Left colon (tissue), 2 donors: ENCODE measurements around the gene LPCAT4. TPM values are rescaled to one million over a fixed set of nuclear protein-coding genes. Genes with fewer than 3 reads are reported as not detected.

Source experiments
- ATAC-seq: fragments of 200-7000 bp; cut with Tn5 transposase; one replicate; pipeline ENCODE4 v1.9.1; 2020; ENCODE audit warnings: mild to moderate bottlenecking, moderate library complexity
- DNase-seq, 2 donors: peaks; one replicate each; pipeline ENCODE4 v3.0.0-alpha.2; 2020
- intact Hi-C, 2 donors: fragments of 100-400 bp; cut with DNase I in 1 of 2; cut with micrococcal nuclease in 1 of 2; formaldehyde crosslinking; loops; one replicate each; pipeline versions ENCODE4 v1.11.2 to v1.14.0; 2022; cut with DNase I, micrococcal nuclease
- microRNA-seq, 2 donors: library from miRNA; unstranded; fragments of <30 nt; microRNA quantifications; one replicate each; pipeline versions ENCODE4 v1.1.0 to v1.2.0, GENCODE V29; 2020
- total RNA-seq, 2 donors: library from RNA; stranded (reverse); fragmentation: NEBNext Ultra II Directional; extraction: Animal tissue kit (Norgen Biotek cat#: 25700); gene quantifications; one replicate each; pipeline ENCODE4 v1.2.1, GENCODE V29; 2021
- donor health status: DM: no; HTN: no; CAD: no.
- donor health status: DM: yes; HTN: yes; CAD: no.

The LPCAT4 gene
- total RNA-seq, 2 donors from 2014 or later: 215 to 225 TPM

DNA sequence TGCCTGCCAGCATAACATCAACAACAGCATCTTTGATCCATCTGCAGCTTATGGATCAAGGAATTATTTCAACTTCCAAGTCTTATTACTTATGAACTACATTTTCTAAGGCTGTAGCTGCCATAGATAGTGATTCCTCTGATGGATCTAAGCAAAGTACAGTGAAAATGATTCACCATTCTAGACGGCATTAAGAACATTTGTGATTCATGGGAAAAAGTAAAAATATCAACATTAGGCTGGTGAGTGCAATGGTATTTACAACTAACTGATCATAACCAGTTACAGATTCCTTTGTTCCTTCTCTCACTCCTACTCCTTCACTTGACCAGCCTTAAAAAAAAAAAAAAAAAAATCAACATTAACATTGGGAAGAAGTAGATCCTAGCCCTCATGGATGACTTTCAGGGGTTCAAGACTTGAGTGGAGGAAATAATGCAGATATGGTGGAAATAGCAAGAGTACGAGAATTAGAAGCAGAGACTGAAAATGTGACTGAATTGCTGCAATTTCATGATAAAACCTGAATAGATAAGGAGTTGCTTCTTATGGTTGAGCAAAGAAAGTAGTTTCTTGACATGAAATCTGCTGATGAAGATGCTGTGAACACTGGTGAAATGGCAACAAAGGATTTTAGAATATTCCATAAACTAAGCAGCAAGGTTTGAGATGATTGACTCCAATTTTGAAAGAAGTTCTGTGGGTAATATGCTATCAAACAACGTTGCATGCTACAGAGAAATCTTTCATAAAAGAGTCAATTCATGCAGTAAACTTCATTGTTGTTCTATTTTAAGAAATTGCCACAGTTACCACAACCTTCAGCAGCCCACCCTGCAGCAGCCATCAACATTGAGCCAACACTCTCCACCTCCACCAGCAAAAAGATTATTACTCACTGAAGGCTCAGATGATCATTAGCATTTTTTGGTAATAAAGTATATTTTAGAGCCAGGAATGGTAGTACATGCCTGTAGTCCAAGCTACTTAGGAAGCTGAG lies 52.2 kb downstream of the LPCAT4 start:
- intact Hi-C loops: no loop called here
- DNase-seq (no peak), ATAC-seq (no peak)

DNA sequence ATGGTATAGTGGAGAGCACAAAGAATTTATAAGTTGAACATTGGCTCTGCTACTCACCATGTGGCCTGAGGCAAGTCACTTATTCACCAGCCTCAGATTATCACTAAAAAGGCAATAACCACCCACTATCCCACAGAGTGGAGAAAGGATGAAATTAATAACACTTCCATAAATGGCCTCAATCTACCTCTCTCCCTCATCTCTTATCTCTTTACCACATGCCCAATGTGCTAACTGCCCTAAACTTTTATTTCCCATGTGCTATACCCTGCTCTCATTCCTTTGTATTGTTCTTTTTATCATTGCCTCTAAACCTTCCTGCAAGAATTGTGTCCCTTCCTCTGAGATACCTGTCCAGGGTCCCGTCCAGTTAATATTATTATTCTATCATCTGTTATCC lies 55.4 kb downstream of the LPCAT4 start:
- DNase-seq (no peak), ATAC-seq (no peak)
- intact Hi-C loops: no loop called here

Small RNA genes within 50 kb of the gene (microRNA-seq; reads per million reads assigned to microRNA genes)
- 0 reads per million in 2 donors for gene MIR1233-1

Other genes with a start within 250 kb of the LPCAT4 start
- gene KATNBL1, start 157.1 kb downstream of the LPCAT4 start, total RNA-seq: 10 to 100 TPM; 33.7 to 41.4 TPM
- 10 to 100 TPM; 67.0 to 74.7 TPM for gene EMC4, start 142.2 kb downstream of the LPCAT4 start, total RNA-seq
- 10 to 100 TPM; 13.9 to 19.2 TPM for gene SLC12A6, start 29.4 kb downstream of the LPCAT4 start, total RNA-seq
- 100 to 1,000 TPM; 139 to 142 TPM for gene NOP10, start 24.1 kb downstream of the LPCAT4 start, total RNA-seq
- not detected for gene NUTM1, start 23.9 kb downstream of the LPCAT4 start, total RNA-seq
- 10 to 100 TPM; 17.8 to 43.0 TPM for gene GOLGA8A, start 70.6 kb upstream of the LPCAT4 start, total RNA-seq
- gene GOLGA8B, start 216.5 kb upstream of the LPCAT4 start, total RNA-seq: 10 to 100 TPM; 24.3 to 38.7 TPM